Fibroblast of peridontal ligament (primary cell): ENCODE data around the gene DLG2.
"Not testable (repeated sequence)": the region's sequence is repeated elsewhere in the genome, so short reads cannot be mapped to it uniquely, and the experiment has no call there.

Experiments used
- DNase-seq: peaks from one replicate; pipeline ENCODE4 v3.0.0-alpha.2; 2010; ENCODE audit errors: extremely low read depth

DLG2 gene

GRCh38 chr11:83643115-83643514 lies 1984.0 kb downstream of the DLG2 start:
- no peak for DNase-seq

DNA sequence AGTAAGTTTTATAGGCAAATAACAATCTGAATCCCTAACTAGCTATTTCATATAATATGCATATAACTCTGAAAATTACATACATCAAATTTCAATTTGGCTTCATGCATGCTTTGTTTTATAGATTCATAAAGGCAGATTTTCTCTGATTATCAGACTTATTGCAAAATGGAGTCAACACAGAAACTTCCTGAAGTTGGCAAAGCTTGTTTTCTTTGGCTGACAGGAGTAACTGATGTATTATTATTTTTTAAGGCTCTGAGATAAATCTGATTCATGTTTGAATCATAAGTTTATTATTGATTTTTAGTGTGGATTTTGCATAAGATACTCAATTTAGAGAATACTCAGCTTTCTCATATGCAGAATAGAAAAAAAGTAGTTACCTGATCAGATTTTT lies 1984.6 kb downstream of the DLG2 start:
- no peak for DNase-seq

DNA sequence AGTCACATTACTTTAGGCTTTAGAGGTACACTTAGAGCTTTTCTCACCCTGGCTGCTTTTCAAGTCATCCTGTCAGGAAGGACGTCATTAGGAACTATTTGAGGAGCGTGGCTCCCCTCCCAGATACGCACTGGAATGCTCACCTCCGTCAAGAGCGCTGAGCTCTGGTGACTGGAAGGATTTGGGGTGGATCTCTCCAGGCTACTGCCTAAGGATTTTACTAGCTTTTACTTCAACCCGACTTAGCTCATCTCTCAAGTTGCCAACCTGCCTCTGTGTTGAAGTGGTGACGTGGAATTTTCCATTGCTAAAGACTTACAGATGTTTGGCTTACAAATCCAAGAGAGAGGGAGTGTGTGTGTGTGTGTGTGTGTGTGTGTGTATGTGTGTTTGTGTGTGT lies 1985.6 kb downstream of the DLG2 start:
- DNase-seq, result peak; percentile 66

GRCh38 chr11:83639995-83640758 lies 1987.0 kb downstream of the DLG2 start:
- peak; percentile 2 for DNase-seq

GRCh38 chr11:83635166-83635565 lies 1992.0 kb downstream of the DLG2 start:
- DNase-seq, result no peak

GRCh38 chr11:83630211-83630610 lies 1996.9 kb downstream of the DLG2 start:
- DNase-seq, result no peak

- no peak for DNase-seq
Observed at GRCh38 chr11:83629775-83630174, 1997.4 kb downstream of the DLG2 start.

- no peak for DNase-seq
Observed at GRCh38 chr11:83628622-83629355, 1998.4 kb downstream of the DLG2 start.

GRCh38 chr11:83625336-83625735 lies 2001.8 kb downstream of the DLG2 start:
- no peak for DNase-seq

- DNase-seq, result no peak
Observed at GRCh38 chr11:83617671-83618070, 2009.5 kb downstream of the DLG2 start.

- DNase-seq, result no peak
Observed at GRCh38 chr11:83613767-83614121, 2013.4 kb downstream of the DLG2 start.

DNA sequence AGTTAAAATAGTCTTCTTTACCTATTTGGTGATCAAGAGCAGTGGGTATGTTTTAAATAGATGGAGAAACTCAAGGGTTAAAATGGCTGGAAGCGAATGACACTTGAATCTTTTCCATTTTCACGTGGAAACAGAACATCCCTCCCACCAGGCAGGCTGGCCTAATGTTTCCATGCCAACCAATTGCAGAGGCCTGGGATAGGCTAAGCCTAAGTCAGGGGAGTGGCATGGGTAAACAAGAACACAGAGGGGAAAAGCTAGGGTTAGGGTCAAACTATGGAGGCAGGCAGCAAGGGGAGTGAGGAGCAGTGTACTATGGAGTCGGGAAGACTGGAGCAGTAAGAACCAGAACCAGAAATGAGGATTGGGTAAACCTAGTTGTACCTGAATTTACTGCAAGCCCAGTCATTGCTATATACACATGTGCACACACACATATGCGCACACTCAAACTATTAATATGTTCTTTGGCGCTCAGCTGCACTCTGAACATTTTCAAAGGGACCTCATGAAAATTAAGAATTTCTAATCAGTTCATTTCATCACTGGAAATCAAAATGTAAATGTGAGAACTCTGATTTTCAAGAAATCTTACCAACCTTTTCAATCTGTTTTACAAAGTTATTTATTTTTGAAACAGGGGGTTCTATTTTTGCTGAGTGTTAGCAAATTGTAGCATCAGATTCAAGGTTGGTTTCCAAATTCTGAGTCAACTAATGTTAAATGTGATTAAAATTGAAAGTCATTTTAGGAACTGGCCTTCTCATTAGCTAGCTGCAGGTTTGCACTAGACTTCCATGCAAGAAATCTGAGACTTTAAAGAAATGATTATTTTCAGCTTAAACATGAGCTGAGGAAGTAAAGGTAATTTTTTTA lies 2014.0 kb downstream of the DLG2 start:
- DNase-seq, result no peak

DNA sequence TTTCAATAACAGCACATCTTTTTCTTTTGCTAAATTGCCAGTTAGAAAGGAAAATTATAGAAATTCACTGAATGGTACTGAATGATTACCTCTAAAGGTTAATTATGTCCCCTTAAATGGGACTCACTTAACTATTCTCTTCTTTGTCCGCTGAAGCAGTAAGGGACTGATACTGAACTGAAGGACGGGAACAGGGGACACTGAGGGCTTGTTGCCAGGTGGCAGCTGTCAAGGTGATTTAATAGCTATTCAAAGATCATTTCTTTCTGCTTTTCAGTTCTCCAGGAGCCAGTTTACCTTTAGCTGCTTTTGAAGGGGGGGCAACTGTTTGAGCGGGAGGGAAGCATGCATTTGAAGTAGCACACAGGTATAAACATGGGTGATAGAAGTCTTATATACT lies 2015.5 kb downstream of the DLG2 start:
- no peak for DNase-seq

DNA sequence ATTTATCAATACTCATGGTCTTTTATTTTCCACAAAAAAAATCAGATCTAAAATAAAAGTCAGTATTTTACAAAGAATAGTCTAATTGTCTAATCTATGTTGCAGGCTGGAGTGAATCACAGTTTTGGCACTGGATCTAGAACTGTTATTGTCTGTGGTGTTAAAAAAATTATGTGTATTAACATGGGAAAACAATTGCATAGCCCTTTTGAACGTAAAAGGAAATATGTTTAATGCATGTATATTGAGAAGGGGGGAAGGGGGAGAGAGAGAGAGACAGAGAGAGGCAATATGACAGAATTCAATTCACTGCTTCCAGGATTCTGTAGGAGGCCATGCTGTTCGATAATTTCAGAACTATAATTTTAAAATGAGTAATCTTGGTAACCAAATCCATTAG lies 2016.1 kb downstream of the DLG2 start:
- DNase-seq, result no peak

DNA sequence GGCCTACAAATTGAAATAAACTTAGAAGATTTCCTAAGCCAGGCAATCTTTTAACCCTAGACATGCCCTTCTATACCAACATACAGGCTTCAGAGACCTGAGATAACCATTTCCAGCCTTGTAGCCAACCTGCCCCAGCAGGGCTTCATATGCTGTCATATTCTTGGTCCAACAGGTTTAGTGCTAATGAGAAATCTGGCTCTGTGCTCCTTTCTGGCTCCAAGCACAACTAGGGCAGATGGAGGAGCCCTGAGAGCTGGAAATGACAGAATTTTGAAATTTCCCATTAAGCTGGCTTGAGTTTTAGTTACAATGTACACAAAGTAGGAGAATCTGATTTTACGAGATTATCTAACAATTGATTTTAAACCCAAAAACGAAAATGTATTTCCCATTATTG lies 2018.0 kb downstream of the DLG2 start:
- no peak for DNase-seq

DNA sequence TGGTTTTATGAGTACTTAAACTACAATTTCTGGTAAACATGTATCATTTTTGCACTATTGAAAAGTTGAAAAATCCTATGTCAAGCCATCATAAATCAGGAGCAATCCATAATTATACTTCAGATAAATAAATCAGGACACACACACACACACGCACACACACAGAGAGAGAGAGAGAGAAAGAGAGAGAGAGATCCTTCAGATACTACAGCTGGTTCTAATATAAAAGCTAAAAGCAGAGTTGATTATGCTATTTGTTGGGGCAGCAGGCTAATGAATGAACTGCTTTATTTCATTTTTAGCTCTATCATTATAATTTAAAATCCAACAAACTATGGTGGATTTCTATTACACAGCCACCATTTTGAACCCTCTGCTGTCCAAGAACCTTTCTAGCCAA lies 2018.6 kb downstream of the DLG2 start:
- no peak for DNase-seq

DNA sequence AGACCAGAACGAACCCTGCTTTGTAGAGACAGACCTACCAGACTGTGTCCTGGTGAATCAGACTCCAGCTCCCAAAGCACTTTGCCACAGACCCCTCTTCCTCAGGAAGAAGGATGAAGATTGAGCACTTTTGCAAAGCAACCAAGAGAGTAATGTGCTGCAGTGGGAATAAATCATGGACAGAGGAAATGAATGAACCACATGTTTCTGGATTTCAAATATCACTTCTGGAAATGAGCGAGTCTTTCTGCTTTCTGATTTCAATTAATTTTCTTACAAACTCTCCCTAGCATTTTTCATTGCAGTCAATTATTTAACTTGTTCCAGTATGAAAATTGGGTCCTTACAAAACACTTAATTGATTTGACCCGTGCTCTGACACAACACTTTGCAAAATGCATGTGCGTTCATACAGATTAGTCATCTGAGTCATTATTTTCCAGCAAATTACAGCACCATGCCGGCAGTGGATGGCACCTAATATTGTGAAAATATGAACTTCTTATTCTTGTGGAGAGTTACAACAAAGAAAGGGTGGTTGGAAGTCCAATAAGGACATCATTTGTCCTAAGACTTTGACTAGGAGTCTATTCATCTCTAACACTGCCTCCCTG lies 2025.1 kb downstream of the DLG2 start:
- no peak for DNase-seq

- no peak for DNase-seq
Observed at GRCh38 chr11:83601201-83601913, 2025.8 kb downstream of the DLG2 start.

- DNase-seq, result no peak
Observed at GRCh38 chr11:83600661-83601060, 2026.5 kb downstream of the DLG2 start.

DNA sequence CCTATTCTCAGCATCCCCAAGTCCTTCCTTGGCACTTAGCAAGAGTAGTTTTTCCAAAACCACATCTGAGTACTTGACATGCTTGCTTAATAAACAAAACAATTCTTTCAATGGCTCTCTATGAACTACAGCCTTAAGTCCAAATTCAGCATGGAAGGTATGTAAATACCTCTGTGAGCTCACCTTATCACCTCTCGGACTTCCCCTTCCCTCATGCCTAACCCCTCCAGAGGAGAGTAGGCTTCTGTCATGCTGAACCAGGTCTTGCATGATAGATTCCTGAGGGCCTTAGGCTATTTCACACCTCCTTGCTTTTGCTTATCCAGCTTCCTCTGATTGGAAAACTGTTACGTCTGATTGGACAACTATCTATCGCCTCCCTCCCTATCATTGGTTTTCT lies 2028.1 kb downstream of the DLG2 start:
- DNase-seq, result no peak

DNA sequence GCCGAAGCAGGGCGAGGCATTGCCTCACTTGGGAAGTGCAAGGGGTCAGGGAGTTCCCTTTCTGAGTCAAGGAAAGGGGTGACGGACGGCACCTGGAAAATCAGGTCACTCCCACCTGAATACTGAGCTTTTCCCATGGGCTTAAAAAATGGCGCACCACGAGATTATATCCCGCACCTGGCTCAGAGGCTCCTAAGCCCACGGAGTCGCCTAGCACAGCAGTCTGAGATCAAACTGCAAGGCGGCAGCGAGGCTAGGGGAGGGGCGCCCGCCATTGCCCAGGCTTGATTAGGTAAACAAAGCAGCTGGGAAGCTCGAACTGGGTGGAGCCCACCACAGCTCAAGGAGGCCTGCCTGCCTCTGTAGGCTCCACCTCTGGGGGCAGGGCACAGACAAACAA lies 2039.3 kb downstream of the DLG2 start:
- not testable (repeated sequence) for DNase-seq
